Liver (tissue), 9 donors: ENCODE measurements around the gene CASP3. TPM values are rescaled to one million over a fixed set of nuclear protein-coding genes. Genes with fewer than 3 reads are reported as not detected.

Experiments used
- DNase-seq: peaks from one replicate; pipeline ENCODE4 v3.0.0-alpha.2; 2017; ENCODE audit warnings: low spot score
- H3K27ac ChIP-seq, 2 donors: one replicate each; pipeline ENCODE4 v1.7.0; 2013; ENCODE audit warnings: inconsistent platforms in 2 of 2, low read length in 2 of 2, control low read depth in 1 of 2, low read depth in 1 of 2, mild to moderate bottlenecking in 1 of 2
- H3K27me3 ChIP-seq, 4 donors: one replicate each; pipeline versions ENCODE4 v1.6.1 to v1.7.0; 2013; ENCODE audit warnings: low read length in 3 of 4, inconsistent platforms in 1 of 4, mild to moderate bottlenecking in 1 of 4, moderate library complexity in 1 of 4; ENCODE audit not compliant: control insufficient read depth in 4 of 4, insufficient read depth in 4 of 4
- H3K36me3 ChIP-seq, 4 donors: one replicate each; pipeline versions ENCODE4 v1.6.1 to v1.7.0; 2013; ENCODE audit warnings: low read length in 3 of 4, mild to moderate bottlenecking in 3 of 4, low read depth in 1 of 4, moderate library complexity in 1 of 4; ENCODE audit not compliant: control insufficient read depth in 4 of 4, insufficient read depth in 3 of 4
- H3K4me1 ChIP-seq, 4 donors: one replicate each; pipeline versions ENCODE4 v1.6.1 to v1.7.0; 2013; ENCODE audit warnings: low read length in 3 of 4, mild to moderate bottlenecking in 3 of 4, moderate library complexity in 1 of 4; ENCODE audit not compliant: control insufficient read depth in 4 of 4, insufficient read depth in 4 of 4
- H3K4me3 ChIP-seq, 3 donors: one replicate each; pipeline versions ENCODE4 v1.6.1 to v1.7.0; 2013; ENCODE audit warnings: low read length in 3 of 3, control low read depth in 1 of 3, low read depth in 1 of 3, mild to moderate bottlenecking in 1 of 3
- H3K9ac ChIP-seq, 2 donors: one replicate each; pipeline ENCODE4 v1.7.0; 2013; ENCODE audit warnings: low read length in 2 of 2, mild to moderate bottlenecking in 2 of 2, moderate library complexity in 2 of 2, control low read depth in 1 of 2, low read depth in 1 of 2
- H3K9me3 ChIP-seq, 4 donors: one replicate each; pipeline versions ENCODE4 v1.6.1 to v1.7.0; 2013; ENCODE audit warnings: low read length in 3 of 4; ENCODE audit not compliant: control insufficient read depth in 4 of 4
- EGR1 ChIP-seq, 2 donors: IDR thresholded peaks; 2 replicates each; pipeline ENCODE4 v1.6.1; 2016 to 2018; ENCODE audit warnings: antibody characterized with exemption in 2 of 2, low read depth in 2 of 2
- FOXA1 ChIP-seq: IDR thresholded peaks from 2 replicates; pipeline ENCODE4 v1.6.1; 2016; ENCODE audit warnings: antibody characterized with exemption
- FOXA2 ChIP-seq: IDR thresholded peaks from 2 replicates; pipeline ENCODE4 v1.6.1; 2016; ENCODE audit warnings: antibody characterized with exemption
- GABPA ChIP-seq, 2 donors: IDR thresholded peaks in 1 of 2; conservative IDR thresholded peaks in 1 of 2; 2 replicates each; pipeline ENCODE4 v1.6.1; 2016; ENCODE audit warnings: antibody characterized with exemption in 2 of 2, mild to moderate bottlenecking in 1 of 2, moderate library complexity in 1 of 2
- HNF4A ChIP-seq, 2 donors: conservative IDR thresholded peaks; 2 replicates each; pipeline ENCODE4 v1.6.1; 2016; ENCODE audit warnings: antibody characterized with exemption in 2 of 2, mild to moderate bottlenecking in 2 of 2
- JUND ChIP-seq, 2 donors: IDR thresholded peaks; 2 replicates each; pipeline ENCODE4 v1.6.1; 2016; ENCODE audit warnings: antibody characterized with exemption in 2 of 2
- NR2F2 ChIP-seq: IDR thresholded peaks from 2 replicates; pipeline ENCODE4 v1.6.1; 2016; ENCODE audit warnings: antibody characterized with exemption
- RAD21 ChIP-seq, 2 donors: IDR thresholded peaks; 2 replicates each; pipeline ENCODE4 v1.6.1; 2016; ENCODE audit warnings: antibody characterized with exemption in 2 of 2, mild to moderate bottlenecking in 2 of 2
- RXRA ChIP-seq, 2 donors: IDR thresholded peaks; 2 replicates each; pipeline ENCODE4 v1.6.1; 2017 to 2018; ENCODE audit warnings: antibody characterized with exemption in 2 of 2, mild to moderate bottlenecking in 1 of 2
- SP1 ChIP-seq: IDR thresholded peaks from 2 replicates; pipeline ENCODE4 v1.6.1; 2018; ENCODE audit warnings: antibody characterized with exemption, mild to moderate bottlenecking
- TAF1 ChIP-seq: conservative IDR thresholded peaks from 2 replicates; pipeline ENCODE4 v1.6.1; 2016; ENCODE audit warnings: antibody characterized with exemption, mild to moderate bottlenecking
- YY1 ChIP-seq: IDR thresholded peaks from 2 replicates; pipeline ENCODE4 v1.6.1; 2016; ENCODE audit warnings: antibody characterized with exemption, mild to moderate bottlenecking
- ZBTB33 ChIP-seq: IDR thresholded peaks from 2 replicates; pipeline ENCODE4 v1.6.1; 2016; ENCODE audit warnings: antibody characterized with exemption
- polyA plus RNA-seq, 2 donors: library from polyadenylated mRNA; stranded (reverse) in 1 of 2; unstranded in 1 of 2; fragments of 200-250 nt in 1 of 2; fragments of >200 nt in 1 of 2; fragmentation: Nextera tagmentation in 1 of 2; extraction: Ambion mirVana in 1 of 2; gene quantifications; one replicate each; pipeline versions ENCODE4 v1.2.1 to v1.2.3, GENCODE V29; 2013 to 2015
- total RNA-seq, 2 donors: library from RNA; depleted of rRNA; stranded (reverse); fragments of >200 nt; gene quantifications; one replicate each; pipeline ENCODE4 v1.2.3, GENCODE V29; 2014
- TF ChIP-seq, protein P1 (sequence below): IDR thresholded peaks from 2 replicates; pipeline ENCODE4 v1.6.1; 2016; ENCODE audit warnings: antibody characterized with exemption, mild to moderate bottlenecking
- TF ChIP-seq, protein P2 (sequence below): fragments of 150-350 bp; IDR thresholded peaks from 2 replicates; pipeline ENCODE4 v1.5.1; 2017; ENCODE audit warnings: improper control_type of control experiment, low read depth, low read length; ENCODE audit not compliant: missing input control
- TF ChIP-seq, protein P3 (sequence below): IDR thresholded peaks from 2 replicates; pipeline ENCODE4 v1.6.1; 2016; ENCODE audit warnings: antibody characterized with exemption
- TF ChIP-seq, protein P4 (sequence below): IDR thresholded peaks from 2 replicates; pipeline ENCODE4 v1.6.1; 2016; ENCODE audit warnings: antibody characterized with exemption
- donor health status: healthy.
- donor health status: healthy.
- donor health status: healthy.
- donor health status: healthy.
- donor health status: healthy.

CASP3 gene
- total and polyA plus RNA-seq, 4 donors: 7.8 to 30.1 (median 11.8) TPM

DNA sequence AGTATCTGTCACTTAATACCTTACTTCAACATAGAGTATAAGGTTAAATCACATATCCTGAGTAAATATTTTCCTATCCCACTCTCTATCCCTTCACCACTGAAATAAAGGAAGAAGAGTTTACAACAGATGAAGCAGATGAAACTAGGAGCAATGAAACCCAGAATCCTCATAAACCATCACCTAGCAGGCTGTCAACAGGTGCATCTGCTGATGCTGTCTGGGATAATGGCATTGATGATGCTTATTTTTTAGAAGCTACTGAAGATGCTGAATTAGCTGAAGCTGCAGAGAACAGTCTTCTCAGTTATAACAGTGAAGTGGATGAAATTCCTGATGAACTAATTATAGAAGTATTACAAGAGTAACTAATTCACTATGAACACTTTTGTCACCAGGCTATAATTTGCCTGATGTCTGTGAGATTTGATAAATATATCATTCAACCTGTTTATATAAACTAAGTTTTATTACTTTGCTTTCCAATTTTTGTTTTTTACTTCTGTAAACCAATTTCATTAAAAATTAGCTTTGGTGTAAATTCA lies 45.2 kb upstream of the CASP3 start:
- Histone ChIP-seq H3K36me3 (no peaks in the 10 kb centered on the region), H3K27ac (no peak overlapping the region), H3K4me1 (no peaks in the 10 kb centered on the region), H3K9me3 (no peaks in the 10 kb centered on the region), H3K4me3 (no peak overlapping the region), H3K9ac (no peak overlapping the region), H3K27me3 (no peaks in the 10 kb centered on the region)
- TF ChIP-seq, protein P1, sequence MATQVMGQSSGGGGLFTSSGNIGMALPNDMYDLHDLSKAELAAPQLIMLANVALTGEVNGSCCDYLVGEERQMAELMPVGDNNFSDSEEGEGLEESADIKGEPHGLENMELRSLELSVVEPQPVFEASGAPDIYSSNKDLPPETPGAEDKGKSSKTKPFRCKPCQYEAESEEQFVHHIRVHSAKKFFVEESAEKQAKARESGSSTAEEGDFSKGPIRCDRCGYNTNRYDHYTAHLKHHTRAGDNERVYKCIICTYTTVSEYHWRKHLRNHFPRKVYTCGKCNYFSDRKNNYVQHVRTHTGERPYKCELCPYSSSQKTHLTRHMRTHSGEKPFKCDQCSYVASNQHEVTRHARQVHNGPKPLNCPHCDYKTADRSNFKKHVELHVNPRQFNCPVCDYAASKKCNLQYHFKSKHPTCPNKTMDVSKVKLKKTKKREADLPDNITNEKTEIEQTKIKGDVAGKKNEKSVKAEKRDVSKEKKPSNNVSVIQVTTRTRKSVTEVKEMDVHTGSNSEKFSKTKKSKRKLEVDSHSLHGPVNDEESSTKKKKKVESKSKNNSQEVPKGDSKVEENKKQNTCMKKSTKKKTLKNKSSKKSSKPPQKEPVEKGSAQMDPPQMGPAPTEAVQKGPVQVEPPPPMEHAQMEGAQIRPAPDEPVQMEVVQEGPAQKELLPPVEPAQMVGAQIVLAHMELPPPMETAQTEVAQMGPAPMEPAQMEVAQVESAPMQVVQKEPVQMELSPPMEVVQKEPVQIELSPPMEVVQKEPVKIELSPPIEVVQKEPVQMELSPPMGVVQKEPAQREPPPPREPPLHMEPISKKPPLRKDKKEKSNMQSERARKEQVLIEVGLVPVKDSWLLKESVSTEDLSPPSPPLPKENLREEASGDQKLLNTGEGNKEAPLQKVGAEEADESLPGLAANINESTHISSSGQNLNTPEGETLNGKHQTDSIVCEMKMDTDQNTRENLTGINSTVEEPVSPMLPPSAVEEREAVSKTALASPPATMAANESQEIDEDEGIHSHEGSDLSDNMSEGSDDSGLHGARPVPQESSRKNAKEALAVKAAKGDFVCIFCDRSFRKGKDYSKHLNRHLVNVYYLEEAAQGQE: no peak
- no peak for TF ChIP-seq HNF4A (conservative IDR thresholded peaks at IDR 0.05)
- TF ChIP-seq, protein P2, sequence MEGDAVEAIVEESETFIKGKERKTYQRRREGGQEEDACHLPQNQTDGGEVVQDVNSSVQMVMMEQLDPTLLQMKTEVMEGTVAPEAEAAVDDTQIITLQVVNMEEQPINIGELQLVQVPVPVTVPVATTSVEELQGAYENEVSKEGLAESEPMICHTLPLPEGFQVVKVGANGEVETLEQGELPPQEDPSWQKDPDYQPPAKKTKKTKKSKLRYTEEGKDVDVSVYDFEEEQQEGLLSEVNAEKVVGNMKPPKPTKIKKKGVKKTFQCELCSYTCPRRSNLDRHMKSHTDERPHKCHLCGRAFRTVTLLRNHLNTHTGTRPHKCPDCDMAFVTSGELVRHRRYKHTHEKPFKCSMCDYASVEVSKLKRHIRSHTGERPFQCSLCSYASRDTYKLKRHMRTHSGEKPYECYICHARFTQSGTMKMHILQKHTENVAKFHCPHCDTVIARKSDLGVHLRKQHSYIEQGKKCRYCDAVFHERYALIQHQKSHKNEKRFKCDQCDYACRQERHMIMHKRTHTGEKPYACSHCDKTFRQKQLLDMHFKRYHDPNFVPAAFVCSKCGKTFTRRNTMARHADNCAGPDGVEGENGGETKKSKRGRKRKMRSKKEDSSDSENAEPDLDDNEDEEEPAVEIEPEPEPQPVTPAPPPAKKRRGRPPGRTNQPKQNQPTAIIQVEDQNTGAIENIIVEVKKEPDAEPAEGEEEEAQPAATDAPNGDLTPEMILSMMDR: no peak
- TF ChIP-seq RAD21 (IDR thresholded peaks at IDR 0.05): no peak
- TF ChIP-seq EGR1 (IDR thresholded peaks at IDR 0.05; ENCODE audit: low read depth in 2 of 2): no peak
- TF ChIP-seq RXRA (IDR thresholded peaks at IDR 0.05): no peak
- TF ChIP-seq, protein P3, sequence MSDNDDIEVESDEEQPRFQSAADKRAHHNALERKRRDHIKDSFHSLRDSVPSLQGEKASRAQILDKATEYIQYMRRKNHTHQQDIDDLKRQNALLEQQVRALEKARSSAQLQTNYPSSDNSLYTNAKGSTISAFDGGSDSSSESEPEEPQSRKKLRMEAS: no peak
- no peak for TF ChIP-seq FOXA2
- no peak for TF ChIP-seq YY1
- TF ChIP-seq, protein P4, sequence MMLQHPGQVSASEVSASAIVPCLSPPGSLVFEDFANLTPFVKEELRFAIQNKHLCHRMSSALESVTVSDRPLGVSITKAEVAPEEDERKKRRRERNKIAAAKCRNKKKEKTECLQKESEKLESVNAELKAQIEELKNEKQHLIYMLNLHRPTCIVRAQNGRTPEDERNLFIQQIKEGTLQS: no peak
- no peak for TF ChIP-seq NR2F2
- TF ChIP-seq TAF1: no peak
- no peak for TF ChIP-seq SP1
- TF ChIP-seq GABPA (IDR thresholded peaks at IDR 0.05 in 1 of 2, conservative IDR thresholded peaks at IDR 0.05 in 1 of 2): no peak
- no peak for TF ChIP-seq FOXA1
- TF ChIP-seq ZBTB33: no peak
- TF ChIP-seq JUND (IDR thresholded peaks at IDR 0.05): no peak
- no peak for DNase-seq
